ENCODE measurements around the gene MYO15A. TPM values are rescaled to one million over a fixed set of nuclear protein-coding genes. Genes with fewer than 3 reads are reported as not detected.

The MYO15A gene
- total RNA-seq, 2 donors from 2014 or later = 2.3 to 6.1 TPM

GRCh38 chr17:18120461-18121017, 12.0 kb downstream of the MYO15A start:
- no peak for ATAC-seq (ENCODE audit: insufficient number of reproducible peaks, low FRiP score, low read depth)
- no peaks in the 10 kb centered on the region for H3K27me3 ChIP-seq (replicated peaks; ENCODE audit: insufficient read depth)
- H3K27ac ChIP-seq = no peak overlapping the region
- no peak for TF ChIP-seq CTCF (IDR thresholded peaks at IDR 0.05)
- H3K9me3 ChIP-seq = no peaks in the 10 kb centered on the region
- no peak overlapping the region for H3K4me3 ChIP-seq
- DNase-seq (ENCODE audit: low spot score) = no peak
- no peaks in the 10 kb centered on the region for H3K36me3 ChIP-seq
- no peaks in the 10 kb centered on the region for H3K4me1 ChIP-seq (ENCODE audit: control insufficient read depth in 1 of 2, low read depth in 2 of 2)

GRCh38 chr17:18121144-18121910, 12.8 kb downstream of the MYO15A start:
- no peak for DNase-seq (ENCODE audit: low spot score)
- no peak for TF ChIP-seq CTCF (IDR thresholded peaks at IDR 0.05)
- H3K27me3 ChIP-seq (replicated peaks; ENCODE audit: insufficient read depth) = no peaks in the 10 kb centered on the region
- no peaks in the 10 kb centered on the region for H3K9me3 ChIP-seq
- H3K4me1 ChIP-seq (ENCODE audit: control insufficient read depth in 1 of 2, low read depth in 2 of 2) = no peaks in the 10 kb centered on the region
- H3K27ac ChIP-seq = no peak overlapping the region
- H3K4me3 ChIP-seq = no peak overlapping the region
- ATAC-seq (ENCODE audit: insufficient number of reproducible peaks, low FRiP score, low read depth) = no peak
- H3K36me3 ChIP-seq = no peaks in the 10 kb centered on the region

- H3K27ac ChIP-seq = no peak overlapping the region
- DNase-seq (ENCODE audit: low spot score) = no peak
- no peaks in the 10 kb centered on the region for H3K36me3 ChIP-seq
- no peaks in the 10 kb centered on the region for H3K4me1 ChIP-seq (ENCODE audit: control insufficient read depth in 1 of 2, low read depth in 2 of 2)
- no peaks in the 10 kb centered on the region for H3K27me3 ChIP-seq (replicated peaks; ENCODE audit: insufficient read depth)
- H3K4me3 ChIP-seq = no peak overlapping the region
- H3K9me3 ChIP-seq = no peaks in the 10 kb centered on the region
- TF ChIP-seq CTCF (IDR thresholded peaks at IDR 0.05) = no peak
- no peak for ATAC-seq (ENCODE audit: insufficient number of reproducible peaks, low FRiP score, low read depth)
Measured at GRCh38 chr17:18122990-18123753, 14.6 kb downstream of the MYO15A start.

GRCh38 chr17:18124345-18125126, 16.0 kb downstream of the MYO15A start:
- ATAC-seq (ENCODE audit: insufficient number of reproducible peaks, low FRiP score, low read depth) = no peak
- TF ChIP-seq CTCF (IDR thresholded peaks at IDR 0.05) = no peak

More at GRCh38 chr17:18124345-18125126, 16.0 kb downstream of the MYO15A start:
- no peaks in the 10 kb centered on the region for H3K27me3 ChIP-seq (replicated peaks; ENCODE audit: insufficient read depth)
- no peak overlapping the region for H3K4me3 ChIP-seq
- H3K9me3 ChIP-seq = no peaks in the 10 kb centered on the region
- H3K36me3 ChIP-seq = no peaks in the 10 kb centered on the region
- DNase-seq (ENCODE audit: low spot score) = no peak
- no peaks in the 10 kb centered on the region for H3K4me1 ChIP-seq (ENCODE audit: control insufficient read depth in 1 of 2, low read depth in 2 of 2)
- H3K27ac ChIP-seq = no peak overlapping the region
